Measurements from ENCODE around the gene HNRNPK. TPM values are rescaled to one million over a fixed set of nuclear protein-coding genes. Genes with fewer than 3 reads are reported as not detected.

HNRNPK gene
- total and polyA plus RNA-seq, 10 of the 15 experiments (the other 5 are each of a cell fraction or from before 2014, with no cell fraction given), result 235 to 970 (median 652) TPM

- SMC1A ChIA-PET (ENCODE audit: uncharacterized antibody, unreplicated experiment), result interaction anchor here (1.2 kb wide), 1 partner anchor 8 kb away, joined by 3 read pairs; no protein-coding TSS in a partner anchor
- CTCF ChIA-PET, result interaction anchor here (1.3 kb wide), 1 partner anchor 11 kb away, joined by 3 read pairs; no protein-coding TSS in a partner anchor
- no peak for FAIRE-seq
- no peak for DNase-seq (ENCODE audit: low read depth, low spot score)
- H4K20me1 ChIP-seq (ENCODE audit: control insufficient read depth, insufficient read depth), result no peaks in the 10 kb centered on the region
- H3K9me3 ChIP-seq (replicated peaks; ENCODE audit: control insufficient read depth, insufficient read depth, low read length), result no peaks in the 10 kb centered on the region
- peaks cover 0 to 2% of the 10 kb centered on the region in 2 experiments; a peak in 2 of 4 replicates for H3K36me3 ChIP-seq (ENCODE audit: control insufficient read depth in 2 of 2, insufficient read depth in 2 of 2, low read length in 1 of 2)
- H3K79me2 ChIP-seq (ENCODE audit: control insufficient read depth, insufficient read depth, low read length), result peaks cover 4% of the 10 kb centered on the region
- no peak for ATAC-seq
- no peak overlapping the region for H3K4me2 ChIP-seq (ENCODE audit: control insufficient read depth, insufficient read depth)
- POLR2A ChIA-PET, result no interaction called here
- BruUV-seq (replicated peaks), result no TSS peak
- H3K27ac ChIP-seq (ENCODE audit: control insufficient read depth, insufficient read depth), result no peak overlapping the region
- intact Hi-C loops (cut with micrococcal nuclease; ENCODE audit: unreplicated experiment) (no loop called here), in situ Hi-C loops (cut with MboI) (no loop called here)
- no peaks in the 10 kb centered on the region for H3K27me3 ChIP-seq (replicated peaks in 1 of 2; ENCODE audit: control insufficient read depth in 2 of 2, insufficient read depth in 2 of 2, low read length in 1 of 2)
- peaks cover 3% of the 10 kb centered on the region; the same call in 1 of the 2 replicates for H3K4me1 ChIP-seq (ENCODE audit: control insufficient read depth, insufficient read depth, low read length)
- WGBS (ENCODE audit: insufficient coverage, insufficient replicate concordance, low lambda C conversion rate, missing lambda C conversion rate), result 100% methylated on average over 3 of the region's 3 CpGs
- no peak overlapping the region for H3K4me3 ChIP-seq
- no peak overlapping the region for H3K9ac ChIP-seq (ENCODE audit: control insufficient read depth, insufficient read depth, low read length)
- no peak overlapping the region for H2AFZ ChIP-seq (ENCODE audit: control insufficient read depth, low read depth, low read length)
- RAD21 ChIA-PET (ENCODE audit: unreplicated experiment), result no interaction called here
- TF ChIP-seq TBL1XR1 (IDR thresholded peaks at IDR 0.05; ENCODE audit: low read depth, low read length) (no peak), EZH2 (IDR thresholded peaks at IDR 0.05; ENCODE audit: borderline replicate concordance, control insufficient read depth, low read depth, low read length) (no peak), NR2F1 (conservative IDR thresholded peaks at IDR 0.05) (no peak), ASH2L (IDR thresholded peaks at IDR 0.05; ENCODE audit: borderline replicate concordance, low read depth) (no peak), JUND (IDR thresholded peaks at IDR 0.05; ENCODE audit: low read depth, low read length) (no peak), E2F4 (IDR thresholded peaks at IDR 0.05; ENCODE audit: low read depth, low read length) (no peak), BCL3 (IDR thresholded peaks at IDR 0.05; ENCODE audit: borderline replicate concordance, insufficient read depth, low read depth, low read length, poor library complexity, severe bottlenecking) (no peak), BMI1 (IDR thresholded peaks at IDR 0.05; ENCODE audit: borderline replicate concordance) (no peak), TCF7 (IDR thresholded peaks at IDR 0.05; ENCODE audit: borderline replicate concordance) (no peak), ZNF687 (IDR thresholded peaks at IDR 0.05) (no peak), ZBED1 (IDR thresholded peaks at IDR 0.05; ENCODE audit: borderline replicate concordance) (no peak), ZZZ3 (IDR thresholded peaks at IDR 0.05; ENCODE audit: control insufficient read depth, insufficient read length, low read depth) (no peak), ZNF274 (IDR thresholded peaks at IDR 0.05; ENCODE audit: insufficient read depth, insufficient read length) (no peak), CHD2 (IDR thresholded peaks at IDR 0.05; ENCODE audit: borderline replicate concordance, low read depth, low read length) (no peak), CBX3 (IDR thresholded peaks at IDR 0.05; ENCODE audit: borderline replicate concordance, low read depth) (no peak)
- TF ChIP-seq, protein P1, sequence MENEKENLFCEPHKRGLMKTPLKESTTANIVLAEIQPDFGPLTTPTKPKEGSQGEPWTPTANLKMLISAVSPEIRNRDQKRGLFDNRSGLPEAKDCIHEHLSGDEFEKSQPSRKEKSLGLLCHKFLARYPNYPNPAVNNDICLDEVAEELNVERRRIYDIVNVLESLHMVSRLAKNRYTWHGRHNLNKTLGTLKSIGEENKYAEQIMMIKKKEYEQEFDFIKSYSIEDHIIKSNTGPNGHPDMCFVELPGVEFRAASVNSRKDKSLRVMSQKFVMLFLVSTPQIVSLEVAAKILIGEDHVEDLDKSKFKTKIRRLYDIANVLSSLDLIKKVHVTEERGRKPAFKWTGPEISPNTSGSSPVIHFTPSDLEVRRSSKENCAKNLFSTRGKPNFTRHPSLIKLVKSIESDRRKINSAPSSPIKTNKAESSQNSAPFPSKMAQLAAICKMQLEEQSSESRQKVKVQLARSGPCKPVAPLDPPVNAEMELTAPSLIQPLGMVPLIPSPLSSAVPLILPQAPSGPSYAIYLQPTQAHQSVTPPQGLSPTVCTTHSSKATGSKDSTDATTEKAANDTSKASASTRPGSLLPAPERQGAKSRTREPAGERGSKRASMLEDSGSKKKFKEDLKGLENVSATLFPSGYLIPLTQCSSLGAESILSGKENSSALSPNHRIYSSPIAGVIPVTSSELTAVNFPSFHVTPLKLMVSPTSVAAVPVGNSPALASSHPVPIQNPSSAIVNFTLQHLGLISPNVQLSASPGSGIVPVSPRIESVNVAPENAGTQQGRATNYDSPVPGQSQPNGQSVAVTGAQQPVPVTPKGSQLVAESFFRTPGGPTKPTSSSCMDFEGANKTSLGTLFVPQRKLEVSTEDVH (IDR thresholded peaks at IDR 0.05; ENCODE audit: low read depth, partially characterized antibody), result no peak
Observed at GRCh38 chr9:84000186-84000585, 20.2 kb upstream of the HNRNPK start.
